Measurements from ENCODE around the gene GPRC5A.

- TF ChIP-seq CEBPB (IDR thresholded peaks at IDR 0.05; ENCODE audit: low read depth, low read length) (no peak), POLR2A (IDR thresholded peaks at IDR 0.05; ENCODE audit: control extremely low read depth in 1 of 2, low read depth in 2 of 2, low read length in 2 of 2) (no peak), TCF12 (IDR thresholded peaks at IDR 0.05; ENCODE audit: low read depth, low read length) (no peak), CTCF (IDR thresholded peaks at IDR 0.05; ENCODE audit: control extremely low read depth in 1 of 3, insufficient read depth in 1 of 3, low read depth in 1 of 3, low read length in 3 of 3) (no peak), EP300 (IDR thresholded peaks at IDR 0.05; ENCODE audit: borderline replicate concordance in 1 of 2, low read depth in 2 of 2, low read length in 2 of 2) (no peak), HDAC6 (IDR thresholded peaks at IDR 0.05; ENCODE audit: low read depth, low read length) (no peak), POLR2AphosphoS5 (IDR thresholded peaks at IDR 0.05; ENCODE audit: low read depth, low read length) (no peak), EGR1 (IDR thresholded peaks at IDR 0.05; ENCODE audit: borderline replicate concordance, low read depth, low read length) (no peak), CTBP2 (IDR thresholded peaks at IDR 0.05; ENCODE audit: borderline replicate concordance, insufficient read depth, insufficient read length, low read length) (no peak), TBP (IDR thresholded peaks at IDR 0.05; ENCODE audit: low read depth, low read length) (no peak), POU5F1 (IDR thresholded peaks at IDR 0.05; ENCODE audit: low read depth, low read length) (no peak), TEAD4 (IDR thresholded peaks at IDR 0.05; ENCODE audit: low read depth, low read length) (no peak), ZNF274 (IDR thresholded peaks at IDR 0.05; ENCODE audit: borderline replicate concordance, extremely low read depth, low read length) (no peak), RAD21 (IDR thresholded peaks at IDR 0.05 in 1 of 2, conservative IDR thresholded peaks at IDR 0.05 in 1 of 2; ENCODE audit: low read depth in 2 of 2, low read length in 2 of 2) (no peak)
Observed at GRCh38 chr12:12922191-12922616, 30.8 kb downstream of the GPRC5A start.
